ENCODE data around the gene RNF166. TPM values are rescaled to one million over a fixed set of nuclear protein-coding genes. Genes with fewer than 3 reads are reported as not detected.

The RNF166 gene
- total RNA-seq, 4 donors from 2014 or later = 23.3 to 33.5 (median 27.5) TPM

DNA sequence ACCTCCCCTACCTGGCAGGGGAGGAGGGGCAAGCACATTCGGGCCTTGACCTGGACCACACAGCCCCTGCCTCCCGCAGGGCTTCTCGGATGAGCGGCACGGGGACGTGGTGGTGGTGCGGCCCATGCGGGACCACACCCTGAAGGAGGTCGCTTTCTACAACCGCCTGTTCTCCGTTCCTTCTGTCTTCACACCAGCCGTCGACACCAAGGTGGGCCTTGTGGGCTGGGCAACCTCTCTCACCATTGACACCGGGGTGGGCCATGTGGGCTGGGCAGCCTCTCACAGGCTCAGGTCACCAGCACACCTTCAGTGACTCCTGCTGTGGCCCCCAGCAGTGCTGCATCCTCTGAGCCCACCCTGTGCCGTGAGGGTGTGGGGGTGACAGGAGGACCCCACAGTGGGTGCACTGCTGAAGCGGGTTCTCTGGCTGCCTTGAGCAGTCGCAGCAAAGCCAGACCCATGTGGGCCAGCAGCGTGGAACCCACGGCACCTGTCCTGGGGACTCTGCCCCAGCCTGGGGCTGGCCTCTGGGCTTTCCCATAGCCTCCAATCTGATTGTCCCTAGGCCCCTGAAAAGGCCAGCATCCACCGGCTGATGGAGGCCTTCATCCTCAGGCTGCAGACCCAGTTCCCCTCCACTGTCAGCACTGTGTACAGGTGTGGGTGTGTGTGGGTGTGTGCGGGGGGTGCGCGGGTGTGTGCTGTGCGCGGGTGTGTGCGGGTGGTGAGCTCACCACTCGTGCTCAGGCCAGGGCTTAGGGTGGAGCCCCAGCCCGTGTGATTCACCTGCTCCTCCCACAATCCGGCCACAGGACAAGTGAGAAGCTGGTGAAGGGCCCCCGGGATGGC is 7.6 kb upstream of the RNF166 start:
- Histone ChIP-seq H3K27me3 (no peaks in the 10 kb centered on the region), H3K27ac (replicated peaks in 1 of 4) (no peak overlapping the region), H3K4me1 (peaks cover 0 to 18% (median under 1%) of the 10 kb centered on the region in 4 donors), H3K36me3 (peaks cover 48 to 68% (median 62%) of the 10 kb centered on the region in 4 donors), H3K4me3 (no peak overlapping the region), H3K9me3 (no peaks in the 10 kb centered on the region)
- WGBS = 96% methylated on average over 14 of the region's 30 CpGs
- no peak for DNase-seq (ENCODE audit: extremely low spot score)
- intact Hi-C loops (cut with DNase I) = no loop called here
- TF ChIP-seq, protein P1, sequence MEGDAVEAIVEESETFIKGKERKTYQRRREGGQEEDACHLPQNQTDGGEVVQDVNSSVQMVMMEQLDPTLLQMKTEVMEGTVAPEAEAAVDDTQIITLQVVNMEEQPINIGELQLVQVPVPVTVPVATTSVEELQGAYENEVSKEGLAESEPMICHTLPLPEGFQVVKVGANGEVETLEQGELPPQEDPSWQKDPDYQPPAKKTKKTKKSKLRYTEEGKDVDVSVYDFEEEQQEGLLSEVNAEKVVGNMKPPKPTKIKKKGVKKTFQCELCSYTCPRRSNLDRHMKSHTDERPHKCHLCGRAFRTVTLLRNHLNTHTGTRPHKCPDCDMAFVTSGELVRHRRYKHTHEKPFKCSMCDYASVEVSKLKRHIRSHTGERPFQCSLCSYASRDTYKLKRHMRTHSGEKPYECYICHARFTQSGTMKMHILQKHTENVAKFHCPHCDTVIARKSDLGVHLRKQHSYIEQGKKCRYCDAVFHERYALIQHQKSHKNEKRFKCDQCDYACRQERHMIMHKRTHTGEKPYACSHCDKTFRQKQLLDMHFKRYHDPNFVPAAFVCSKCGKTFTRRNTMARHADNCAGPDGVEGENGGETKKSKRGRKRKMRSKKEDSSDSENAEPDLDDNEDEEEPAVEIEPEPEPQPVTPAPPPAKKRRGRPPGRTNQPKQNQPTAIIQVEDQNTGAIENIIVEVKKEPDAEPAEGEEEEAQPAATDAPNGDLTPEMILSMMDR (IDR thresholded peaks at IDR 0.05) = no peak
- TF ChIP-seq POLR2A (IDR thresholded peaks at IDR 0.05; ENCODE audit: low read depth) = no peak
- TF ChIP-seq POLR2AphosphoS5 (IDR thresholded peaks at IDR 0.05) = no peak
- TF ChIP-seq EP300 (IDR thresholded peaks at IDR 0.05) = no peak

DNA sequence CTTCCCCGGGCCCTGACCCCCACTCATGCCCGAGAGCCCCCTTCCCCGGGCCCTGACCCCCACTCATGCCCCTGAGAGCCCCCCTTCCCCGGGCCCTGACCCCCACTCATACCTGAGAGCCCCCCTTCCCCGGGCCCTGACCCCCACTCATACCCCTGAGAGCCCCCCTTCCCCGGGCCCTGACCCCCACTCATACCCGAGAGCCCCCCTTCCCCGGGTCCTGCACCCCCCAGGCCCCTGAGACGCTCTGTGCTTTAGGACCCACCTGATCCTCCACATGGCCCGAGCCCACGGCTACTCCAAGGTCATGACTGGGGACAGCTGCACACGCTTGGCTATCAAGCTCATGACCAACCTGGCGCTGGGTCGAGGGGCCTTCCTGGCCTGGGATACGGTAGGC is 6.8 kb upstream of the RNF166 start:
- DNase-seq (ENCODE audit: extremely low spot score) = no peak
- TF ChIP-seq EP300 (IDR thresholded peaks at IDR 0.05) (no peak), POLR2A (IDR thresholded peaks at IDR 0.05; ENCODE audit: low read depth) (no peak), POLR2AphosphoS5 (IDR thresholded peaks at IDR 0.05) (no peak)
- TF ChIP-seq, protein P1 (IDR thresholded peaks at IDR 0.05) = no peak
- Histone ChIP-seq H3K36me3 (peaks cover 41 to 61% (median 55%) of the 10 kb centered on the region in 4 donors), H3K27me3 (no peaks in the 10 kb centered on the region), H3K4me1 (peaks cover 0 to 21% (median 6%) of the 10 kb centered on the region in 4 donors), H3K4me3 (no peak overlapping the region), H3K9me3 (no peaks in the 10 kb centered on the region), H3K27ac (replicated peaks in 1 of 4) (no peak overlapping the region)
- WGBS = 96% methylated on average over 4 of the region's 15 CpGs
- intact Hi-C loops (cut with DNase I) = no loop called here

- H3K4me3 ChIP-seq = no peak overlapping the region
- TF ChIP-seq EP300 (IDR thresholded peaks at IDR 0.05) (no peak), POLR2A (IDR thresholded peaks at IDR 0.05; ENCODE audit: low read depth) (no peak), POLR2AphosphoS5 (IDR thresholded peaks at IDR 0.05) (no peak)
- TF ChIP-seq, protein P1 (IDR thresholded peaks at IDR 0.05) = no peak
- 87% methylated on average over 8 of the region's 25 CpGs for WGBS
- peaks cover 35 to 55% (median 49%) of the 10 kb centered on the region in 4 donors for H3K36me3 ChIP-seq
- peaks cover 0 to 27% (median 12%) of the 10 kb centered on the region in 4 donors for H3K4me1 ChIP-seq
- DNase-seq (ENCODE audit: extremely low spot score) = no peak
- intact Hi-C loops (cut with DNase I) = no loop called here
- no peaks in the 10 kb centered on the region for H3K9me3 ChIP-seq
- H3K27ac ChIP-seq (replicated peaks in 1 of 4) = no peak overlapping the region
- H3K27me3 ChIP-seq = no peaks in the 10 kb centered on the region
Observed at GRCh38 chr16:88712362-88712979, 6.3 kb upstream of the RNF166 start.

GRCh38 chr16:88711750-88712340 is 5.6 kb upstream of the RNF166 start:
- no peak overlapping the region for H3K4me3 ChIP-seq
- H3K27me3 ChIP-seq = no peaks in the 10 kb centered on the region
- H3K9me3 ChIP-seq = no peaks in the 10 kb centered on the region
- intact Hi-C loops (cut with DNase I) = no loop called here
- peaks cover 29 to 48% (median 43%) of the 10 kb centered on the region in 4 donors for H3K36me3 ChIP-seq
- no peak for TF ChIP-seq EP300 (IDR thresholded peaks at IDR 0.05)
- WGBS = 78% methylated on average over 15 of the region's 18 CpGs
- no peak for DNase-seq (ENCODE audit: extremely low spot score)
- H3K4me1 ChIP-seq = peaks cover 6 to 33% (median 18%) of the 10 kb centered on the region in 4 donors
- no peak overlapping the region for H3K27ac ChIP-seq (replicated peaks in 1 of 4)

DNA sequence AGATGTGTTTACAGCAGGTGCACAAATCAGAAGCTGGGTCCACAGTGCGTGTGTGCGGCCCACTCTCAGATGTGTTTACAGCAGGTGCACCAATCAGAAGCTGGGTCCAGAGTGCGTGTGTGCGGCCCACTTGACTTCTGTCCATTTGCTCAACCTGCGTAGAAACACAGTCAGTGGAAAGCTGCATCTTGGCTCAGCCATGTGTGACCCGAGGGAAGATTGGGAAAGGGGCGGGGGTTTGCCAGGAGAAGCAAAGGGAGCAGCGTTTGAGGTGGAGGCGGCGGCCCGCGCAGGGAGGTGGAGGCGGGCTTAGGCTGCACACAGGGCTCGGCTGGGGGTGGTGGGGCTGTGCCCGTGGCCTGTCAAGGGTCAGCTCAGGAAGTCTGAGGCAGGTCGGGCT is 4.3 kb upstream of the RNF166 start:
- H3K4me1 ChIP-seq = peaks cover 9 to 39% (median 22%) of the 10 kb centered on the region in 4 donors
- 58% methylated on average over 12 of the region's 16 CpGs for WGBS
- no peak overlapping the region for H3K27ac ChIP-seq (replicated peaks in 1 of 4)
- intact Hi-C loops (cut with DNase I) = no loop called here
- no peaks in the 10 kb centered on the region for H3K27me3 ChIP-seq
- no peaks in the 10 kb centered on the region for H3K9me3 ChIP-seq
- no peak for DNase-seq (ENCODE audit: extremely low spot score)
- H3K4me3 ChIP-seq = no peak overlapping the region
- TF ChIP-seq EP300 (IDR thresholded peaks at IDR 0.05) (no peak), POLR2A (IDR thresholded peaks at IDR 0.05; ENCODE audit: low read depth) (no peak), POLR2AphosphoS5 (IDR thresholded peaks at IDR 0.05) (no peak)
- TF ChIP-seq, protein P1 (IDR thresholded peaks at IDR 0.05) = no peak
- peaks cover 16 to 36% (median 30%) of the 10 kb centered on the region in 4 donors for H3K36me3 ChIP-seq

Measured in esophagus muscularis mucosa (tissue), 4 donors.